Measurements from ENCODE around the gene RNASE7.

GRCh38 chr14:21018781-21019180 is 23.4 kb upstream of the RNASE7 start:
- TF ChIP-seq CTCF (IDR thresholded peaks at IDR 0.05 in 2 of 3, conservative IDR thresholded peaks at IDR 0.05 in 1 of 3; ENCODE audit: borderline replicate concordance in 1 of 3, insufficient read depth in 1 of 3, low read depth in 2 of 3, low read length in 2 of 3) (no peak), EZH2 (IDR thresholded peaks at IDR 0.05) (no peak), EGR1 (IDR thresholded peaks at IDR 0.05; ENCODE audit: low read depth) (no peak), POLR2A (IDR thresholded peaks at IDR 0.05; ENCODE audit: borderline replicate concordance, extremely low read depth, insufficient read depth, insufficient read length) (no peak), TCF7L2 (IDR thresholded peaks at IDR 0.05; ENCODE audit: borderline replicate concordance, extremely low read depth, insufficient read depth, insufficient read length) (no peak), YY1 (IDR thresholded peaks at IDR 0.05; ENCODE audit: extremely low read depth, insufficient replicate concordance, low read depth, low read length) (no peak), RAD21 (IDR thresholded peaks at IDR 0.05; ENCODE audit: low read depth) (no peak), ZNF274 (IDR thresholded peaks at IDR 0.05; ENCODE audit: low read depth, low read length) (no peak), SRF (IDR thresholded peaks at IDR 0.05; ENCODE audit: low read depth) (no peak), REST (IDR thresholded peaks at IDR 0.05; ENCODE audit: low read depth) (no peak), ATF3 (IDR thresholded peaks at IDR 0.05) (no peak)
